Medulla oblongata (tissue), 1 donor: ENCODE measurements around the gene COX14.
"Not testable (repeated sequence)": the region's sequence is repeated elsewhere in the genome, so short reads cannot be mapped to it uniquely, and the experiment has no call there.

Source experiments
- DNase-seq: peaks from one replicate; pipeline ENCODE4 v3.0.0-alpha.2; 2015; ENCODE audit errors: extremely low spot score

COX14 gene

DNA sequence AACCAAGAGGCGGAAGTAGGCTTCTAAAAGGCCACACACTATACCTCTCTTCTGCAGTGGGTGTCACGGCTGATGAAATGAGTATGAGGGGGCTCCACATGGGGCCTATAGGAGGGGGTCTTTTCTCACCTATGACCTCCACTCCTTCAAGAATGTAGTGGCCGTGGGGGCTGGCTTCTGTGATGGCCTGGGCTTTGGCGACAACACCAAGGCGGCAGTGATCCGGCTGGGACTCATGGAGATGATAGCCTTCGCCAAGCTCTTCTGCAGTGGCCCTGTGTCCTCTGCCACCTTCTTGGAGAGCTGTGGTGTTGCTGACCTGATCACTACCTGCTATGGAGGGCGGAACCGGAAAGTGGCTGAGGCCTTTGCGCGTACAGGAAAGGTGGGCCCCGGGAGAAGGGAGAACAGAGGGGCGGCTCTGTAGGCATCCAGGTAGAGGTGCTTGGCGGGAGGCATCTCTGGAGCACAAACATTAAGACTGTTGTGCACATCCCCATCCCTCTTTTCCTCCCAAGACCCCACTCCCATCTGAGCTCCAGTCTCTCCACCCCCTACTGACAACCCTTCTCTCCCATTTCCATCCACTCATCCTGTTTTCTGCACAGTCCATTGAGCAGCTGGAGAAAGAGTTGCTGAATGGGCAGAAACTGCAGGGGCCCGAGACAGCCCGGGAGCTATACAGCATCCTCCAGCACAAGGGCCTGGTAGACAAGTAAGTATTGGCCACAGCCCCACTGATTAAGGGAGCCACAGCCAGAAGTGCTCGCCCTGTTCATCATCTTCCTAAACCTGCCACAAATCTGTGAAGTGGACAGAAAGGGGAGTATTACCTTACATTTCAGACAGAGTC, 4.4 kb upstream of the COX14 start:
- no peak for DNase-seq

GRCh38 chr12:50109319-50109718, 2.7 kb upstream of the COX14 start:
- no peak for DNase-seq

- DNase-seq: peak; percentile 49
Measured at GRCh38 chr12:50110127-50110761, 1.8 kb upstream of the COX14 start.

GRCh38 chr12:50110762-50111351, 1.2 kb upstream of the COX14 start:
- DNase-seq: peak; percentile 51

GRCh38 chr12:50111395-50111692, 692 bp upstream of the COX14 start:
- DNase-seq: no peak

DNA sequence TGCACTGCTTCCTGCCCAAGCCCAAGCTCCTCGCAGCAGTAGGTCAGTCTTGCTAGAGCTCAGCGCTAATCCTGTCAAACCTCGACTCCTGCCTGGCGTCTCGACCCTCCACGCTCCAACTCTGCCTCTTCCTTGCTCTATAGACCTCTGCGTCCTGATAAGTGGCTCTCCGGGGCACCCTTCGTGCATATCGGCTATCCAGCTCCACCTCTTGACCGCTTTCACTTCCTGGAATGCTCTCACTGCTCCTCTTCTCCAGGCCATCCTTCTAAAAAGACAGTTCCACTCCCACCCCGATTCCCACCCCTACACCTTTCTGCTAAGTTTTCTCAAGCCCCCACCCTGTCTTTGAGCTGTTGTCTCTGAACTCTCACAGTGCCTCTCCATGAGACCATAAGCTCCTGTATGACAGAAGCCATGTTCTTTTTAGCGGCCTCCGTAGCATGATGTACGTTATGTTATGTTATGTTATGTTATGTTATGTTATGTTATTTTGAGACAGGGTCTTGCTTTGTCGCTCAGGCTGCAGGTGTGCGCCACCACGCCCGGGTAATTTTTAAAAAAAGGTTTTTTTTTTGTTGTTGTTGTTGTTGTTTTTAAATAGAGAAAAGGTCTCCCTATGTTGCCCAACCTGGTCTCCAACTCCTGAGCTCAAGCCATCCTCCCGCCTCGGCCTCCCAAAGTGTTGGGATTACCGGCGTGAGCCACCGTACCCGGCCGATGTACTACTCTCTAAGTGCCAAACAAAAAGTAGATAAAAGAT, 601 bp downstream of the COX14 start:
- DNase-seq: peak; percentile 53

- peak; percentile 47 for DNase-seq
Measured at GRCh38 chr12:50117057-50117622, 5.1 kb downstream of the COX14 start.

GRCh38 chr12:50119387-50119786, 7.4 kb downstream of the COX14 start:
- no peak for DNase-seq

- no peak for DNase-seq
Measured at GRCh38 chr12:50120521-50120920, 8.5 kb downstream of the COX14 start.

DNA sequence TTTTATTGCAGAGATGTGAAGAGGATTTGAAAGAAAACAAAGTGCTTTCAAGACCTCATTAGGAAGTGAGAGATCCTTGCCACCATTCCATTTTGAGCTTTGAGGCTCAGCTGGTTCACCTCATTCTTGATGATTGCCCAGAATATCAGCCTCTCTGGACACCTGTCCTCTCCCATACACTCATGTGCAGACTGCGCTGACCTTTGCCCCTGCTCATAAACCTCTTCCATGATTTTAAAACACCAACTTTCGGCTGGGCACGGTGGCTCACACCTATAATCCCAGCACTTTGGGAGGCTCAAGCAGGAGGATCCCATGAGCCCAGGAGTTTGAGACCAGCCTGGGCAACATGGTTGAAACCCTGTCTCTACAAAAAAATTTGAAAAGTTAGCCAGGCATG, 8.9 kb downstream of the COX14 start:
- DNase-seq: no peak

DNA sequence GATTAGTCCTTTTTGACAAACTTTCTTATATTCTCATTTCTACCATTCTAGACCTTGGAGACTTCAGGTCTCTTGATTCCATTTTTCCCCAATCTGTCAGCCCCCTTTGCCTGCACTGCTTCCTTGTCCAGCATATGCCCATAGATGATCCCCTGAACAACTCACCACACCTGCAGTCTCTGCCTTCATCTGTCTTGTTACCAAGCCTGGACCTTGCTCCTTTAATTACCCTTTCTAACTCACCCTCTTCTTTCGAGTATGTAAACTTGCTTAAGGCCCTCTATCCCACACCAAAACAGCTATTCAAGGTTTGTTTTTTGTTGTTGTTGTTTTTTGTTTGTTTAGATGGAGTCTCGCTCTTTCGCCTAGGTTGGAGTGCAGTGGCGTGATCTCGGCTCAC, 9.6 kb downstream of the COX14 start:
- no peak for DNase-seq

DNA sequence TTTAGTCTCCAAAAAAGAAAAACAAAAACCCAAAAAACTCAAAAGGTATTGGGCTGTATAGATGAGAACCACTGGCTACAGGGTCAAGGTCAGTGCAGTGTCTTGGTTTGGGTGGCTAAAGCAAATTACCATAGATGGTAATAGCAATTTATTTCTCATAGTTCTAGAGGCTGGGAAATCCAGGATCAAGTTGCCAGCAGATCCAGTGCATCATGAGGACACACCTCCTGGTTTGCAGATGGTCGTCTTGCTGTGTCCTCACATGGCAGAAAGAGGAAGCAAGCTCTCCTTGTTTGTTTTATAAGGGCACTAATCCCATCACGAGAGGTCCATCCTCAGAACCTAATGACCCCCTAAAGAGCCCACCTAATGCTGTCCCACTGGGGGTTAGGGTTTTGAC, 11.2 kb downstream of the COX14 start:
- DNase-seq: no peak

- DNase-seq: no peak
Measured at GRCh38 chr12:50127546-50127945, 15.5 kb downstream of the COX14 start.

DNA sequence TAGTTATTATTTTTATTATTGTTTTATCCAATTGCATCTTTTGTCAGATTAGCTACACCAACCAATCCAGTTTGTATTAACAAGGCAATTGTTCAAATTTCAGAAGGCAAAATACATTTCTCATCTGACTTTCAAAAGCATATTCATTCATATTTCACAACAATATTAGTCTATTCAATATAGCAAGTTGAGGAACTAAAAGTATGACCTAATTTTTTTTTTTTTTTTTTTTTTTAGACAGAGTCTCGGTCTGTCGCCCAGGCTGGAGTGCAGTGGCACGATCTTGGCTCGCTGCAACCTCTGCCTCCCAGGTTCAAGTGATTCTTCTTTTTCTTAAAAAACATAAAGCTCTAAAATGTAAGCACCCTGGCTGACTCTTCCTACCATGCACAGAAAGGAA, 17.3 kb downstream of the COX14 start:
- DNase-seq: no peak

DNA sequence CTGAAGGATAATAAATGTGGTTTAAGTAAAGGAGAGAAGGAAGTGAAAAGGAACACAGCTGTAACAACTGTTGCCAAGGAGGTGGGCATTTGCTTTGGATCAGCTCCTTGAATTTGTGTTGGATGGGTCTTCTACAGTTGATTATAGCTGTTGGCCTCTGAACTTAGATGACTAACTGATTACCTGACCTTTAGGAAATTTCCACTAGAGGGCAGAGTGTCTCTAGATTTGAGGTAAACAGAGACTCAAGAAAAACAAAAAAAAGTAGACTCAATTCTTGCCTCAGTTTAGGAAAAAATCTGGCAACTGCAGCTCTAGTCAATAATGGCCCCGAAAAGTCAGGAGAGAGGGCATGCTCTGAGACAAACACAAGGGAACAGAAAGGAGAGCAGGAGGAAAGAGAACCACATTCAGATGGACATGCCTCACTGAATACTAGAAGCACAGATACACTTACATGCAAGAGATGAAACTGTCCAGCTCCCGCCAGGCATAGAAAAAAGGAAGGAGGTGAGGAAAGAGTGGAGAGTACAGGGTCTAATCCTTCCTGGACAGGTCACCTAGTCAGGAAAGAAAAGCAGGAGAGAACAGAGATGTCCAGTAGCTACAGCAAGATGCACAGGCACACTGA, 20.6 kb downstream of the COX14 start:
- peak; percentile 45 for DNase-seq

- DNase-seq: no peak
Measured at GRCh38 chr12:50142993-50143392, 31.0 kb downstream of the COX14 start.

DNA sequence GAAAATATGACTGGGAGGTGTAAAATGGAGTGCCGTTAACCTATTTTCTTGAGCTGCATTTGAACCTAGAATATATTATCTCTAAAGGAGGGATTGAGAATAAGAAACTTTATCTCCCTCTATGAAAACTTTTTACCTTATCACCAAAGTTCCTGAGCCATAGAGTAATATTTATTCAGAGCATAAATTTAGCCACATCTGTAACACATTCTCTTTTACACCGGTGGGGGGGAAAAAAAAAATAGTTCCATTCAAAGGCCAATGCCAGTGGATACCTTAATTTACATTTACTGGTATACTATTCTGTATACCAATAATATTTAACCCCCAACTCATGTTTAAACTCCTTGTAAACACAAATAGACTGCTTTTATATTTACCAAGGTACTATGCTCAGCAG, 33.4 kb downstream of the COX14 start:
- no peak for DNase-seq

- DNase-seq: no peak
Measured at GRCh38 chr12:50147281-50147680, 35.2 kb downstream of the COX14 start.

GRCh38 chr12:50148011-50148410, 36.0 kb downstream of the COX14 start:
- not testable (repeated sequence) for DNase-seq

GRCh38 chr12:50149311-50149710, 37.3 kb downstream of the COX14 start:
- DNase-seq: no peak

- no peak for DNase-seq
Measured at GRCh38 chr12:50151047-50151687, 39.1 kb downstream of the COX14 start.
